H1 (cell line): ENCODE results near the gene WDR45B. TPM values are rescaled to one million over a fixed set of nuclear protein-coding genes. Genes with fewer than 3 reads are reported as not detected.

ENCODE experiments used
- CBX5 ChIP-seq: fragments of 300-800, 300-1000 bp; sonication (generic); IDR thresholded peaks from 2 replicates; pipeline ENCODE4 v1.7.1; 2016; ENCODE audit warnings: antibody characterized with exemption, low read length, low read depth
- CHD7 ChIP-seq: fragments of 300-600 bp; sonication (generic); IDR thresholded peaks from 2 replicates; pipeline ENCODE4 v1.7.1; 2012; ENCODE audit warnings: low read length, moderate library complexity, mild to moderate bottlenecking, inconsistent platforms; ENCODE audit not compliant: insufficient replicate concordance
- CTCF ChIP-seq, 3 experiments: IDR thresholded peaks; 1 replicate in 2 of 3; 2 replicates in 1 of 3; pipeline versions ENCODE4 v1.5.1 to v1.6.1; 2011; ENCODE audit warnings: low read length in 3 of 3, mild to moderate bottlenecking in 3 of 3, inconsistent platforms in 2 of 3, low read depth in 1 of 3, moderate library complexity in 1 of 3; ENCODE audit not compliant: insufficient read depth in 1 of 3; ENCODE audit errors: control extremely low read depth in 1 of 3
- EZH2 ChIP-seq: fragments of 200-600 bp; sonication (generic); IDR thresholded peaks from 2 replicates; pipeline ENCODE4 v1.7.1; 2012; ENCODE audit warnings: low read depth, mild to moderate bottlenecking, moderate library complexity, low read length, inconsistent platforms; ENCODE audit not compliant: severe bottlenecking
- JUND ChIP-seq: IDR thresholded peaks from 2 replicates; pipeline ENCODE4 v1.6.1; 2011; ENCODE audit warnings: mild to moderate bottlenecking, improper control_type of control experiment, low read length
- KDM4A ChIP-seq: IDR thresholded peaks from one replicate; pipeline ENCODE4 v1.7.1; 2012; ENCODE audit warnings: low read depth, mild to moderate bottlenecking, moderate library complexity, low read length, inconsistent platforms; ENCODE audit not compliant: severe bottlenecking
- NANOG ChIP-seq: IDR thresholded peaks from 2 replicates; pipeline ENCODE4 v1.6.1; 2011; ENCODE audit warnings: low read length, low read depth, mild to moderate bottlenecking, inconsistent platforms; ENCODE audit not compliant: insufficient read depth, poor library complexity, severe bottlenecking
- TCF12 ChIP-seq: IDR thresholded peaks from 2 replicates; pipeline ENCODE4 v1.6.1; 2011; ENCODE audit warnings: low read depth, mild to moderate bottlenecking, low read length
- TEAD4 ChIP-seq: IDR thresholded peaks from 2 replicates; pipeline ENCODE4 v1.6.1; 2012; ENCODE audit warnings: low read depth, low read length, inconsistent platforms, mixed read lengths
- polyA plus RNA-seq, 7 experiments: library from polyadenylated mRNA; depleted of rRNA in 3 of 7; stranded (reverse) in 5 of 7; unstranded in 2 of 7; fragments of >200 nt in 5 of 7; fragments of 200-250 nt in 2 of 7; gene quantifications; 1 replicate in 5 of 7; 2 replicates in 1 of 7; 4 replicates in 1 of 7; pipeline versions ENCODE4 v1.2.1 to v1.2.3, GENCODE V29; 2011 to 2013; ENCODE audit warnings: missing spikeins in 2 of 7, mixed read lengths in 2 of 7
- total RNA-seq: library from RNA; stranded (reverse); fragmentation: NEBNext Ultra II Directional; extraction: Animal tissue kit (Norgen Biotek cat#: 25700); gene quantifications from 2 replicates; pipeline ENCODE4 v1.2.1, GENCODE V29; 2021

Gene WDR45B
- total and polyA plus RNA-seq, 2 of the 8 experiments (the other 6 are each of a cell fraction or from before 2014, with no cell fraction given), result 82.0 to 100 TPM

DNA sequence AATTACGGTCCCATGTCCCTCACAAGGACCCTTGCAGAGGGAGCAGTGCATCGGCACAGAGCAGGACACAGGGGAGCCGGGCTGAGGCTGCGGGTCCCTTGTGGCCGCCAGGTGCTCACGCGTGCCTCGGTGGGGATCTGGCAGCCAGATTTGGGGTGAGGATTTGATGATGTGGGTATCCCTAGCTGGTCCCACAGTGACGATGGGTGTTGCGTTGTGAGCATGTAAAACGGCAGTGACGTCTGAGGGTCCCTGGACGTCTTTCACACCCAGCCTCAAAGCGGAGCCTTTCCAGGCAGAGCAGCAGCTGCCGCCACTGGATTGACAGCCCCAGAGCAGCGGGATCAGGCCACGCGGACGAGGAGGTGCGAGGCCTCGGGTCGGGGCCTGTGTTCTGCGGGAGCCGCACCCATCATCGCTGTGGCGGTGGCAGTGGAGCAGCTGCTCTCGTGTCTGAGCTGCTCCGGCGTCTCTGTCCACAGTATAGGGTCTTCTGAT, 54.6 kb downstream of the WDR45B start (continued):
- no peak for TF ChIP-seq CHD7
- TF ChIP-seq KDM4A, result no peak
- TF ChIP-seq TEAD4, result no peak
- TF ChIP-seq CBX5, result no peak
- no peak for TF ChIP-seq CTCF (IDR thresholded peaks at IDR 0.05; ENCODE audit: control extremely low read depth in 1 of 3, insufficient read depth in 1 of 3, low read depth in 1 of 3, low read length in 3 of 3)
- TF ChIP-seq NANOG, result no peak
- no peak for TF ChIP-seq TCF12
- no peak for TF ChIP-seq JUND
- no peak for TF ChIP-seq EZH2
